CD4-positive, CD25-positive, alpha-beta regulatory T cell (primary cell): ENCODE data around the gene RAB11A. TPM values are rescaled to one million over a fixed set of nuclear protein-coding genes. Genes with fewer than 3 reads are reported as not detected.

ENCODE experiments used
- ATAC-seq, 2 donors: fragments of 150-1000 bp; cut with Tn5 transposase; one replicate each; pipeline ENCODE4 v1.10.0; 2021; ENCODE audit warnings: low read depth in 2 of 2, moderate number of reproducible peaks in 2 of 2, moderate library complexity in 1 of 2
- DNase-seq, 3 donors: peaks; one replicate each; pipeline versions ENCODE4 v3.0.0 to v3.0.0-alpha.2; 2012 to 2022; ENCODE audit warnings: mixed read lengths in 1 of 3
- H3K27ac ChIP-seq: one replicate; pipeline ENCODE4 v1.7.0; 2013; ENCODE audit warnings: mild to moderate bottlenecking, low read length; ENCODE audit not compliant: insufficient read depth, poor library complexity, severe bottlenecking
- H3K27me3 ChIP-seq: one replicate; pipeline ENCODE4 v1.7.0; 2013; ENCODE audit warnings: low read length; ENCODE audit not compliant: control insufficient read depth, insufficient read depth
- H3K36me3 ChIP-seq: one replicate; pipeline ENCODE4 v1.7.0; 2013; ENCODE audit warnings: mild to moderate bottlenecking, low read length, moderate library complexity; ENCODE audit not compliant: control insufficient read depth, insufficient read depth
- H3K4me1 ChIP-seq: 2 replicates; pipeline ENCODE4 v1.7.0; 2013; ENCODE audit warnings: mild to moderate bottlenecking, low read length; ENCODE audit not compliant: insufficient read depth, control insufficient read depth, poor library complexity, severe bottlenecking
- H3K4me3 ChIP-seq: one replicate; pipeline ENCODE4 v1.7.0; 2013; ENCODE audit warnings: low read depth, mild to moderate bottlenecking, low read length, moderate library complexity
- H3K9me3 ChIP-seq, 2 experiments: 1 replicate in 1 of 2; 2 replicates in 1 of 2; pipeline ENCODE4 v1.7.0; 2013; ENCODE audit warnings: low read length in 2 of 2, mild to moderate bottlenecking in 1 of 2, moderate library complexity in 1 of 2; ENCODE audit not compliant: control insufficient read depth in 2 of 2
- H3K27ac Mint-ChIP-seq, 3 donors: one replicate each; pipeline ENCODE4 v1.8.0; 2020 to 2022; ENCODE audit warnings: mild to moderate bottlenecking in 3 of 3, mixed read lengths in 3 of 3, moderate library complexity in 2 of 3
- H3K27me3 Mint-ChIP-seq: one replicate; pipeline ENCODE4 v1.8.0; 2022; ENCODE audit warnings: mild to moderate bottlenecking, mixed read lengths
- H3K36me3 Mint-ChIP-seq: one replicate; pipeline ENCODE4 v1.8.0; 2020; ENCODE audit warnings: mixed read lengths
- H3K4me1 Mint-ChIP-seq, 4 donors: one replicate each; pipeline ENCODE4 v1.8.0; 2020 to 2022; ENCODE audit warnings: mixed read lengths in 4 of 4, mild to moderate bottlenecking in 1 of 4
- H3K4me3 Mint-ChIP-seq, 4 donors: one replicate each; pipeline ENCODE4 v1.8.0; 2020 to 2022; ENCODE audit warnings: mild to moderate bottlenecking in 4 of 4, mixed read lengths in 4 of 4, moderate library complexity in 3 of 4
- H3K9me3 Mint-ChIP-seq, 7 donors: one replicate each; pipeline ENCODE4 v1.8.0; 2020 to 2022; ENCODE audit warnings: mixed read lengths in 7 of 7, mild to moderate bottlenecking in 3 of 7, moderate library complexity in 2 of 7
- polyA plus RNA-seq, 4 donors: library from polyadenylated mRNA; unstranded; fragments of 300-500 nt; fragmentation: Illumina TruSeq; gene quantifications; one replicate each; pipeline ENCODE4 v1.2.3, GENCODE V29; 2021
- total RNA-seq: library from RNA; stranded (reverse); gene quantifications from one replicate; pipeline ENCODE4 v1.2.3, GENCODE V29; 2022

Gene RAB11A
- total and polyA plus RNA-seq, 5 donors from 2014 or later = 115 to 330 (median 252) TPM

DNA sequence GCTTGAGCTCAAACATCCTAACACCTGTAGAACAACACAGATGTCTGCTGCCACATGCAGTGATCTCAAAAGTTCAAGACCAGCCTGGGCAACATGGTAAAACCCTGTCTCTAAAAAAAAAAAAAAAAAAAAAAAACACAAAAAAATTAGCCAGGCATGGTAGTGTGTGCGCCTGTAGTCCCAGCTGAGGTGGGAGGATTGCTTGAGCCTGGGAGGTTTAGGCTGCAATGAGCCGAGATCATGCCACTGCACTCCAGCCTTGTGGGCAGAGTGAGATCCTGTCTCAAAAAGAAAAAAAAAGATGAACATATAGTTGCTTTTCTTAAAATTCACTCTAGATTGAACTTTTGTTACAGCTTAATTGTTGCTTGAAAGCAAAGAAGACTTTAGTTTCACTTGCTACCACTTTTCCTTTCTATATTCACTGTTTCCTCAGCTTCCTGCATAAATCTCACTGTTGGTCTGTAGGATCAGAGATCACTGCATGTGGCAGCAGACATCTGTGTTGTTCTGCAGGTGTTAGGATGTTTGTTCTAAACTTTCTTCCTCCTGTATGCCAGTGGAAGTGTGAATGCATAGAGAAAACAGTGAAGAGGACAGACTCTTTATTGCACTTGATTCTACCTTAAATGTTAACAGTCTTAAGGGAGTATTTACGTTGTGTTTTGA lies 12.6 kb downstream of the RAB11A start:
- peaks cover 69% of the 10 kb centered on the region for H3K36me3 ChIP-seq
- Mint-ChIP-seq H3K36me3 (peaks cover 49% of the 10 kb centered on the region), H3K9me3 (no peaks in the 10 kb centered on the region), H3K4me3 (peak overlapping the region in 1 of 4 donors; percentile 63), H3K27me3 (no peaks in the 10 kb centered on the region), H3K27ac (peak overlapping the region in 2 of 3 donors; percentile 11 to 35), H3K4me1 (peaks cover 38 to 62% (median 58%) of the 10 kb centered on the region in 4 donors)
- DNase-seq = peak in 1 of 3 donors; percentile 50
- H3K27me3 ChIP-seq = no peaks in the 10 kb centered on the region
- H3K9me3 ChIP-seq = no peaks in the 10 kb centered on the region
- no peak overlapping the region for H3K27ac ChIP-seq
- ATAC-seq = no peak
- H3K4me3 ChIP-seq = no peak overlapping the region
- H3K4me1 ChIP-seq = peaks cover 9% of the 10 kb centered on the region

DNA sequence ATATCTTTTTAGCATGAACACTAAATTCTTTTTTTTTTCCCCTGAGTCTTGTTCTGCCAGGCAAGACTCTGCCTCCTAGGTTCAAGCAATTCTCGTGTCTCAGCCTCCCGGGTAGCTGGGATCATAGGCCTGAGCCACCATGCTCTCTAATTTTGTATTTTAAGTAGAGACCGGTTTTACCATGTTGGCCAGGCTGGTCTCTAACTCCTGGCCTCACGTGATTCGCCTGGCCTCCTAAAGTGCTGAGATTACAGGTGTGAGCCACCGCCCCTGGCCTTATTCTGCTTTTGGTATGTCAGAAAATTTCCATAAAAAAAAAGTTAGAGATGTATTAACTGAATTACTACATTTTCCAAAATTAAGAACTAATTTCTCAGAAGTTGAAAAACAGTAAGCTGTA lies 14.3 kb downstream of the RAB11A start:
- DNase-seq = no peak
- peaks cover 52% of the 10 kb centered on the region for H3K36me3 Mint-ChIP-seq
- H3K4me3 ChIP-seq = no peak overlapping the region
- peaks cover 46 to 69% (median 67%) of the 10 kb centered on the region in 4 donors for H3K4me1 Mint-ChIP-seq
- H3K27ac Mint-ChIP-seq = peak overlapping the region; percentile 15 to 60 (median 51)
- no peak overlapping the region for H3K27ac ChIP-seq
- H3K27me3 Mint-ChIP-seq = no peaks in the 10 kb centered on the region
- peaks cover 14% of the 10 kb centered on the region for H3K4me1 ChIP-seq
- H3K9me3 ChIP-seq = no peaks in the 10 kb centered on the region
- ATAC-seq = no peak
- peaks cover 66% of the 10 kb centered on the region for H3K36me3 ChIP-seq
- H3K27me3 ChIP-seq = no peaks in the 10 kb centered on the region
- H3K4me3 Mint-ChIP-seq = no peak overlapping the region
- H3K9me3 Mint-ChIP-seq = no peaks in the 10 kb centered on the region

DNA sequence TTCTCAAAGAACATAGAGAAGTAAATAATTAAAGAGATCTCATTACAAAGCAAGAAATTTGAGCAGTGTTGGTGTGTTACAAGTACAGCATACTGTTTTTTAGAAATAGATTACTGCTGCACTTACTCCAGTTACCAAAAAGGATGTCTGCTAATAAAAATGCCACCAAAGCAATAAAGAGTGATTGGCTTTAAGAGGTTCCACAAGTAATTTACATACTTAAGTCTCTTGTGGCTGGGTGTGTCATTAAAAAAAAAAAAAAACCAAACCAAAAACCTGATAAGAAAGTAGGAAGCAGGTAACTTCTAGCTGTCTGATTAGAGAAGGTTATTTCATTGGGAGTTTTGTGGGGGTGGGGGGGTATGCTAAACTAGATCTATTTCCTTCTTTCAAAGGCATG lies 15.2 kb downstream of the RAB11A start:
- DNase-seq (peak in 1 of 3 donors; percentile 66), ATAC-seq (no peak)
- no peaks in the 10 kb centered on the region for H3K27me3 Mint-ChIP-seq
- Histone ChIP-seq H3K4me3 (no peak overlapping the region), H3K9me3 (no peaks in the 10 kb centered on the region), H3K27me3 (no peaks in the 10 kb centered on the region), H3K36me3 (peaks cover 66% of the 10 kb centered on the region), H3K4me1 (peaks cover 18% of the 10 kb centered on the region), H3K27ac (peak overlapping the region; percentile 28)
- H3K4me3 Mint-ChIP-seq = peak overlapping the region in 1 of 4 donors; percentile 20
- peak overlapping the region in 2 of 3 donors; percentile 38 to 64 for H3K27ac Mint-ChIP-seq
- H3K4me1 Mint-ChIP-seq = peaks cover 49 to 76% (median 76%) of the 10 kb centered on the region in 4 donors
- H3K36me3 Mint-ChIP-seq = peaks cover 56% of the 10 kb centered on the region
- no peaks in the 10 kb centered on the region for H3K9me3 Mint-ChIP-seq

DNA sequence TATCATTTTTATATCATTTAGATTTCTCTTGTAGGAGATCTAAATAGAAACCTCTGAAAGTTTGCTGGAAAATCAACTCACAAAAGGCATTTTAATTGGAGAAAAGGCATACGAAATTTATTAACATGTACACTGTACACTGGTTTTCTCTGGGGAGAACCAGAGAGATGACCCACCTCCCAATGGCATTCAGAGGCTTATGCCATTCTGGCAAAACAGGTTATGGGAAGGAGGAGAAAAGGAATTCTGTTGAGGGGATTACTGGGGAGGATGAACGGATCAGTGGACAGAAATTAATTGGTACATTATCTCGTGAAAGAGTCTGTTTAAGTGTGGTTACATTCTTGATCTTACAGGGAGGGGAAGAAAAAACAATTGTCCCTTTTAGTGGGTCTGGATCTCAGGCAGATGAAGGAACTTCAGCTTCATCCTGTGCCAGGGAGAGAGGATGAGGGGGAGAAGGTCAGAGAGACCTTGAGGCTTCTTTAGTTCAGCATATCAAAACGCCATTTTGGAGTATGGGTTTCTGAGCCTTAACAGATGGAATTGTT lies 16.5 kb downstream of the RAB11A start:
- ATAC-seq = no peak
- no peak for DNase-seq
- Mint-ChIP-seq H3K4me1 (peaks cover 55 to 78% (median 78%) of the 10 kb centered on the region in 4 donors), H3K9me3 (no peaks in the 10 kb centered on the region), H3K4me3 (no peak overlapping the region), H3K36me3 (peaks cover 56% of the 10 kb centered on the region), H3K27me3 (no peaks in the 10 kb centered on the region), H3K27ac (peak overlapping the region in 2 of 3 donors; percentile 79 to 90)
- H3K4me1 ChIP-seq = peaks cover 18% of the 10 kb centered on the region
- no peak overlapping the region for H3K4me3 ChIP-seq
- H3K36me3 ChIP-seq = peaks cover 60% of the 10 kb centered on the region
- H3K9me3 ChIP-seq = no peaks in the 10 kb centered on the region
- H3K27me3 ChIP-seq = no peaks in the 10 kb centered on the region
- no peak overlapping the region for H3K27ac ChIP-seq

DNA sequence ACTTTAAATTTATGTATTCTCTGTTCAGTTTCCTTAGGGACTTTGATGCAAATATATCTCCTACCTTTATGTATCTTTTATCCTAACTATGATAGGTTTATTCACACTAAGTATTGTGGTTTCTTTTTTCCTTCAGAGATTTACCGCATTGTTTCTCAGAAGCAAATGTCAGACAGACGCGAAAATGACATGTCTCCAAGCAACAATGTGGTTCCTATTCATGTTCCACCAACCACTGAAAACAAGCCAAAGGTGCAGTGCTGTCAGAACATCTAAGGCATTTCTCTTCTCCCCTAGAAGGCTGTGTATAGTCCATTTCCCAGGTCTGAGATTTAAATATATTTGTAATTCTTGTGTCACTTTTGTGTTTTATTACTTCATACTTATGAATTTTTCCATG lies 18.3 kb downstream of the RAB11A start:
- H3K27ac Mint-ChIP-seq = peak overlapping the region; percentile 38 to 90 (median 89)
- peaks cover 51 to 78% (median 73%) of the 10 kb centered on the region in 4 donors for H3K4me1 Mint-ChIP-seq
- H3K27ac ChIP-seq = peak overlapping the region; percentile 42
- ATAC-seq = peak; percentile 87 to 89
- DNase-seq = peak in 2 of 3 donors; percentile 36 to 91
- H3K9me3 Mint-ChIP-seq = no peaks in the 10 kb centered on the region
- peak overlapping the region in 2 of 4 donors; percentile 47 to 70 for H3K4me3 Mint-ChIP-seq
- H3K36me3 Mint-ChIP-seq = peaks cover 51% of the 10 kb centered on the region
- H3K9me3 ChIP-seq = no peaks in the 10 kb centered on the region
- peaks cover 18% of the 10 kb centered on the region for H3K4me1 ChIP-seq
- peak overlapping the region; percentile 34 for H3K4me3 ChIP-seq
- H3K27me3 ChIP-seq = no peaks in the 10 kb centered on the region
- no peaks in the 10 kb centered on the region for H3K27me3 Mint-ChIP-seq
- H3K36me3 ChIP-seq = peaks cover 55% of the 10 kb centered on the region

- Mint-ChIP-seq H3K27me3 (no peaks in the 10 kb centered on the region), H3K4me1 (peaks cover 44 to 73% (median 65%) of the 10 kb centered on the region in 4 donors), H3K9me3 (no peaks in the 10 kb centered on the region), H3K36me3 (peaks cover 49% of the 10 kb centered on the region), H3K27ac (peak overlapping the region in 2 of 3 donors; percentile 12 to 90), H3K4me3 (peak overlapping the region in 2 of 4 donors; percentile 4 to 8)
- H3K27ac ChIP-seq = peak overlapping the region; percentile 15
- peaks cover 18% of the 10 kb centered on the region for H3K4me1 ChIP-seq
- H3K36me3 ChIP-seq = peaks cover 52% of the 10 kb centered on the region
- no peaks in the 10 kb centered on the region for H3K9me3 ChIP-seq
- no peak overlapping the region for H3K4me3 ChIP-seq
- H3K27me3 ChIP-seq = no peaks in the 10 kb centered on the region
- DNase-seq (peak in 1 of 3 donors; percentile 44), ATAC-seq (no peak)
Measured at GRCh38 chr15:65888981-65889380, 19.7 kb downstream of the RAB11A start.

DNA sequence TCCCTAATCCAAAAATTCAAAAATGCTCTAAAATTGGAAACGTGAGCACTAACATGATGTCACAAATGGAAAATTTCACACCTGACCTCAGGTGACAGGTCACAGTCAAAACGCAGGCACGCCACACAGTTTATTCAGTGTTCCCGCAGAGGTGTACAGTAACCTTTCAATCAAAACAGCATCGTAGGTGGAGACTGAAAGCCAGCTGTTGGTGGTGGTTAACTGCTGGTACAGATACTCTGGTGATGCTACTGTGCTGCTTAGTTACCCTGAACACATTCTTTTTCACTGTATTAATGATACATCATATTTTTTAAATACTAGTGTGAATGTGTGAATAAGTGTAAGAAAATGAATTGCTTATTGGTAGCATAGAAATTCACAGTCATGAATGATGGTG lies 23.8 kb downstream of the RAB11A start:
- Mint-ChIP-seq H3K27me3 (no peaks in the 10 kb centered on the region), H3K4me1 (peaks cover 28 to 43% (median 34%) of the 10 kb centered on the region in 4 donors), H3K9me3 (no peaks in the 10 kb centered on the region), H3K4me3 (no peak overlapping the region), H3K27ac (no peak overlapping the region), H3K36me3 (peaks cover 34% of the 10 kb centered on the region)
- no peaks in the 10 kb centered on the region for H3K9me3 ChIP-seq
- no peak overlapping the region for H3K27ac ChIP-seq
- peaks cover 8% of the 10 kb centered on the region for H3K4me1 ChIP-seq
- DNase-seq (no peak), ATAC-seq (no peak)
- peaks cover 35% of the 10 kb centered on the region for H3K36me3 ChIP-seq
- H3K4me3 ChIP-seq = no peak overlapping the region
- no peaks in the 10 kb centered on the region for H3K27me3 ChIP-seq
